Rectal smooth muscle tissue (tissue), 1 donor: Measurements from ENCODE around the gene HOXA13.

ENCODE experiments used
- H3K27ac ChIP-seq: one replicate; pipeline ENCODE4 v1.7.0; 2013; ENCODE audit warnings: low read depth, low read length, inconsistent platforms
- H3K27me3 ChIP-seq: one replicate; pipeline ENCODE4 v1.7.0; 2013; ENCODE audit warnings: low read length; ENCODE audit not compliant: control insufficient read depth, insufficient read depth
- H3K36me3 ChIP-seq: one replicate; pipeline ENCODE4 v1.7.0; 2013; ENCODE audit warnings: low read length; ENCODE audit not compliant: control insufficient read depth, insufficient read depth
- H3K4me1 ChIP-seq: one replicate; pipeline ENCODE4 v1.7.0; 2013; ENCODE audit warnings: low read length; ENCODE audit not compliant: control insufficient read depth, insufficient read depth
- H3K4me3 ChIP-seq: one replicate; pipeline ENCODE4 v1.7.0; 2013; ENCODE audit warnings: low read length
- H3K9ac ChIP-seq: one replicate; pipeline ENCODE4 v1.7.0; 2013; ENCODE audit warnings: low read length

HOXA13 gene

GRCh38 chr7:27199849-27200760 is at the start of gene HOXA13:
Gene HOXA13 (minus strand): TSS chr7:27200091. CDS start chr7:27200077, 14 bp downstream.
- Histone ChIP-seq H3K4me1 (no peaks in the 10 kb centered on the region), H3K9ac (peak within 1 kb of the TSS; percentile 78), H3K27me3 (peaks cover 26% of the 10 kb centered on the region), H3K4me3 (peak within 1 kb of the TSS; percentile 81), H3K36me3 (no peaks in the 10 kb centered on the region), H3K27ac (peak within 1 kb of the TSS; percentile 82)

- H3K4me1 ChIP-seq = peaks cover 4% of the 10 kb centered on the region
- no peaks in the 10 kb centered on the region for H3K36me3 ChIP-seq
- H3K27me3 ChIP-seq = peaks cover 75% of the 10 kb centered on the region
Observed at GRCh38 chr7:27248911-27249723, 49.2 kb upstream of the HOXA13 start.

GRCh38 chr7:27248427-27248806 is 48.5 kb upstream of the HOXA13 start:
- no peak overlapping the region for H3K4me3 ChIP-seq
- H3K4me1 ChIP-seq = peaks cover 4% of the 10 kb centered on the region
- H3K36me3 ChIP-seq = no peaks in the 10 kb centered on the region
- H3K27me3 ChIP-seq = peaks cover 82% of the 10 kb centered on the region
- H3K9ac ChIP-seq = no peak overlapping the region
- H3K27ac ChIP-seq = no peak overlapping the region

More at GRCh38 chr7:27248911-27249723, 49.2 kb upstream of the HOXA13 start:
- Histone ChIP-seq H3K4me3 (no peak overlapping the region), H3K27ac (no peak overlapping the region), H3K9ac (no peak overlapping the region)

GRCh38 chr7:27247452-27248426 is 47.8 kb upstream of the HOXA13 start:
- Histone ChIP-seq H3K9ac (no peak overlapping the region), H3K27ac (no peak overlapping the region), H3K27me3 (peaks cover 82% of the 10 kb centered on the region), H3K36me3 (no peaks in the 10 kb centered on the region), H3K4me3 (no peak overlapping the region), H3K4me1 (peaks cover 4% of the 10 kb centered on the region)

GRCh38 chr7:27247000-27247399 is 47.1 kb upstream of the HOXA13 start:
- no peak overlapping the region for H3K4me3 ChIP-seq
- H3K4me1 ChIP-seq = peaks cover 4% of the 10 kb centered on the region
- H3K27me3 ChIP-seq = peaks cover 81% of the 10 kb centered on the region
- no peak overlapping the region for H3K27ac ChIP-seq
- H3K36me3 ChIP-seq = no peaks in the 10 kb centered on the region
- H3K9ac ChIP-seq = no peak overlapping the region

- Histone ChIP-seq H3K9ac (no peak overlapping the region), H3K4me1 (peaks cover 3% of the 10 kb centered on the region), H3K27ac (no peak overlapping the region), H3K4me3 (peak overlapping the region; percentile 14), H3K27me3 (peaks cover 83% of the 10 kb centered on the region), H3K36me3 (no peaks in the 10 kb centered on the region)
Observed at GRCh38 chr7:27245798-27246691, 46.2 kb upstream of the HOXA13 start.

- no peaks in the 10 kb centered on the region for H3K36me3 ChIP-seq
- H3K27me3 ChIP-seq = peaks cover 85% of the 10 kb centered on the region
- peaks cover 3% of the 10 kb centered on the region for H3K4me1 ChIP-seq
- no peak overlapping the region for H3K9ac ChIP-seq
- H3K27ac ChIP-seq = no peak overlapping the region
- peak overlapping the region; percentile 14 for H3K4me3 ChIP-seq
Observed at GRCh38 chr7:27245124-27245797, 45.4 kb upstream of the HOXA13 start.

- Histone ChIP-seq H3K4me1 (peaks cover 3% of the 10 kb centered on the region), H3K27me3 (peaks cover 86% of the 10 kb centered on the region), H3K4me3 (no peak overlapping the region), H3K36me3 (no peaks in the 10 kb centered on the region), H3K9ac (no peak overlapping the region), H3K27ac (no peak overlapping the region)
Observed at GRCh38 chr7:27244488-27245123, 44.7 kb upstream of the HOXA13 start.

- Histone ChIP-seq H3K4me1 (peaks cover 3% of the 10 kb centered on the region), H3K27me3 (peaks cover 84% of the 10 kb centered on the region), H3K36me3 (no peaks in the 10 kb centered on the region), H3K4me3 (peak overlapping the region; percentile 3), H3K9ac (no peak overlapping the region), H3K27ac (no peak overlapping the region)
Observed at GRCh38 chr7:27243340-27244163, 43.7 kb upstream of the HOXA13 start.
